NCI-H1417 treated with DMSO at 0.1 percent for 48 hours (cell line): ENCODE results near the gene SPTB.

Experiments
- DNase-seq: peaks from one replicate; lab custom pipeline; 2025; lab: John Stamatoyannopoulos, UW

SPTB gene

DNA sequence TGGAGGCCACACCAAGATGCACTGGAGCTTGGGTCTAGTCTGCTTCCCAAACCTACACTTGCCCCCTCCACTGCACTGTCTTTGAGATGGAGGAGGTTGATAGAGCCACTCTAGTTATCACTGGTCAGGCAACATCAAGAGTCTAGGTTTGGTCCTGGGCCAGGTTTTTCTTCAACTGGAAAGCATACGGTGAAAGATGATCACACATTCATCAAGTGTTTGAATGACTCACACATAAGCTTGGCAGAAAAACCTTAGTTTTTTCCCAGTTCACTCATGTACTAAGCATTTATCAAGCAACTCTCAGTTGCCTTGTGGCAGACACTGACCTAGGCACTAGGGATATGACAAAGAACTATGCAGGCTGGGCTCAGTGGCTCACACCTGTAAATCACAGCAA lies 91.0 kb downstream of the SPTB start:
- no peak for DNase-seq

DNA sequence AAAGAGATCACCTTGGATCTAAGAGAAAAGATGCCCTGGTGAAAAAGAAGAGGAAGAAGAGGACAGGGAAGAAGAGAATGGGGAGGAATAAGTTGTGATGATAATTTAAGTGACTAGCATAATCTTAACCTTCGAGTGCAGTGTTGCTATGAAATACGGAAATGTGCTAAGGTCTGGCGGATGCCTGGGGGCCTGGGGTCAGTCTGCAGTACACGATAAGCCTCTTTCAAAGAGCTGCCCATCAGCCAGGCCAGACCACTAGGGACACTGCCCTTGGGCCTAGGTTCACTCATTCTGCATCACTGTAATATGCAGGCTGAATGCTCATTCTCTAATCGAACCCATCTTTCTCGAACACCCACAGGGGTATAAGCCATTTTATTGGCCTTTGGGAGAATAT lies 92.1 kb downstream of the SPTB start:
- no peak for DNase-seq

DNA sequence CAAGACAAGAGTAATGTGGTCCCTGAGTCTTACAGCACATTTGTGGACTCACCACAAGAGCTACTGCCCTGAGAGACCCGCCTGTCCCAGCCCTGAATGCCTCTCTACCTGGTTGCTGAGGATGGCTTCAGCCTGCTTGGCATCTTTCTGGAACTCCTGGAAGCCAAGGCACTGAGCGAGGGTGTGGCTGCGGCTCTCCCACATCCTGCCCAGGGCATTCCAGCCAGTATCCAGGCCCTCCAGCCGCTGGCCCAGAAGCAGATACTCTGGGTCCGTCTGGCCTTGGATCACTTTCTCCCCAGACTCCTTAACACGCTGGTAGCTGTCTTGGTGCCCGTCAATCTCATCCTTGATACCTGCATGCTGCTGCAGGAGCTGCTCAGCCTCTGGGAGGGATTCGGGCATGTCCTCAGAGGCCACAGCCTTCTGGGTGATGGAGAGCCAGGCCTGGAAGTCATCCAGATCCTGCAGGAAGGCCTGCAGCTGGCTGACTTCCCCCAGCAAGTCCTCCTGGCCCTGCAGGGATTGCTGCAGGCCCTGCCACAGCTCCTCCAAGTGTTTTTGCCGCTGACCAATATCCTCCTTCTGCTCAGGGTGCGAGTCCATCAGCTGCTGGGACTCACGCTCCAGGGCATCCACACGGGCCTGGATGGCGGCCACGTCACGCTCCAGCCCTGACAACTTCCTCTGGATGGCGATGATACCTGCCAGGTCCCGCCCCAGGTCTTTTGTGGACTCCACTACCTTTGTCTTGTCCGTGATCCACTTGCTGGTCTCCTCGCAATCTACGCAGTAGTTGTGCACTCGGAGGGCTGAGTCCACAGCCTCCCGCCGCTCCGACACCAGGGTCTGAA lies 93.2 kb downstream of the SPTB start:
- DNase-seq, result no peak

DNA sequence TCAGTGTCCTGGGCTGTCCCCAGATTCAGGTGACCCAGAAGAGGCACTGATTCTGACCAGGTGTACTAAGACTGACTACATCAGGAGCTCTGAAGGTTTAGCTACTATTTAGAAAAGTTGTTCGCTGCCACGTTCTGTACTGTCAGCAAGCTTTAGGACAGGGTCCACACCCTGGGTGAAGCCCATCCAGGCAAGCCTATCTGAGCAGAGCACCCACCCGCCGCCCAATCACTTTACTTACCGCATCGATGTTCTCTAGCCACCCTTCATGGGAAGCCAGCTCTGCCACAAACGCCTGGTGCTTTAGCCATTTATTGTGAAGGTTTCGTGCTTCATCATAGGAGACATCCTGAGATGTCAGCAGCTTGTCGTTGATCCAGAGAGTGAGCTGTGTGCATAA lies 95.7 kb downstream of the SPTB start:
- no peak for DNase-seq

DNA sequence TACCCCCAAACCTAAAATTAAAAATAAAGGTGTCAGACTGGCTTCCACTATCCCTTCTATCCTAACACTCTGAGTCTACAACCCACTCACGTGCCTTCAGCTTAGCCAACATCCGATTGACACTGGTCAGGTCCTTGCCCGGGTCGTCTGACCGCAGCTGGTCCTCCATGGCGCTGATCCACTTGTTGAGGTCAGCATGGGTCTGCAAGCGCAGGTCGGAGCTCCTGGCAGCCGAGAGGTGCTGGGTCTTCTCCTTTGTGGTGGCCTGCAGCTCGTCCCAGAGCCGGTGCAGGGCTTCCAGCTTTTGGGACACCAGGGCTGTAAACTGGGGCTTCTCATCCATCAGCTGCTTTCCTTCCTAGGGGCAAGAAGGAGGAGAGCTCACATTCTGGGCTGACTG lies 97.5 kb downstream of the SPTB start:
- no peak for DNase-seq

DNA sequence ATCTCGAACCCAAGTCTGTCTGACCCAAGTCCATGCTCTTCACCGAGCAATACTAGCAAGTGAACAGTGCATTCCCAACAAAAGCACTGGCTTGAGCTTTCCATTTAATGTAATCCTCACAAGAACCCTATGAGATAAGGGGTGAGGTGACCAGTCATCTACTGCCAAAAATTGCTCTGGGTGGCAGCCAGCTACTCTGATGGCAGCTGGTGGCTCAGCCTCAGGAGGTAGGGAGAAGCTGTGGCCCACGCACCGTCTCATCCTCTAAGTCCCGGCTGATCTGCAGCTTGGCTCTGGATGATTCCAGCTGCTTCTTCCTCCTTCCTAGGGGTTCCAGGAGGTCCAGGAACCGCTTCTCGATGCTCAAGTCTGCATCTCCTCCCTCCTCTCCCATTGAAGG lies 100.2 kb downstream of the SPTB start:
- no peak for DNase-seq

DNA sequence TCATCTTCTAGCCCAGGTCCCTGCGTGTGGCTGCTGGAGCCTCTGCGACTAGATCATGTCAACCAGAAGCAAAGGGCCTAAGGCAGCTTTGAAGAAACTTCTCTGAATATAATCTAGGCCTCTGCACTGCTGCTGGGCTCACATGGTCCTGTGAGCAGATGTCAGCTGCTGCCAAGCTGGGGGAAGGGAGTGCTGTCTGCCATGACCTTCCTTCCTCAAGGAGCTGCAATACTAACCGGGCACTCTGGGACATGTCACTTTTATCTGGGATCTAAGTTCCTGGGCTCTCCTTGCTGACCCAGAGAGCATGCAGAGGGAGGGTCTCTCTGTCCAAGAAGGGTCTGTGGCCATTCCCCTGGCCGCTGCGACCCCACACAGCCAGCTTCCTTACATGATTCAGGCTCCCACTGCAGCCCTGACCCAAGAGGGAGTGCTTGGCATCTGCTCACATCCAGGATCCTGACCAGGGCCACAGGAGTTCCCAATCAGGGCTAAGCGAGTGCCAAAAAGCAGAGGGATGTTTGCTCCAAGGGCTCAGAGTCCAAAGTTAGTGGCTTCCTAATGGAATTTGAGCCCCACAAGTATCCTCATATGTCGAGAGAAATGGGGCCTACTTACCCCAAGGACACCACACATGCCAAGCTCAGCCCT lies 101.5 kb downstream of the SPTB start:
- no peak for DNase-seq

DNA sequence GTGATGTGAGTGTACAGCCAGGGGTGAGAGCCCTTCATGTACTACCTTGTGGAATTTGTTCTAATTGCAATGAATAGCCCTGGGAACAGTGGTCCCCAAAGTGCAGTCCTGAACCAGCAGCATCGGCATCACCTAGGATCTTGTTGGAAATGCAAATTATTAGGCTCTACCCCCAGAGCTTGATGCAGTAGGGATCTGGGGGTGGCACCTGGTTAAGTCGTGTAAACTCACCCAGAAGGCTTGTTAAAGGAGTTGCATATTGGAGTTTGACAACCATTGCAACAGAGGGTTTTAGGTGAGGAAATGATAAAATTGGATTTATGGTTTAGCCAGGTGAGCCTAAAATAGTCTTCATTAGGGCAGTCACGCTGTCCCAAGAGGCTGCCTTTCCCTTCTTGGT lies 102.2 kb downstream of the SPTB start:
- DNase-seq, result no peak

DNA sequence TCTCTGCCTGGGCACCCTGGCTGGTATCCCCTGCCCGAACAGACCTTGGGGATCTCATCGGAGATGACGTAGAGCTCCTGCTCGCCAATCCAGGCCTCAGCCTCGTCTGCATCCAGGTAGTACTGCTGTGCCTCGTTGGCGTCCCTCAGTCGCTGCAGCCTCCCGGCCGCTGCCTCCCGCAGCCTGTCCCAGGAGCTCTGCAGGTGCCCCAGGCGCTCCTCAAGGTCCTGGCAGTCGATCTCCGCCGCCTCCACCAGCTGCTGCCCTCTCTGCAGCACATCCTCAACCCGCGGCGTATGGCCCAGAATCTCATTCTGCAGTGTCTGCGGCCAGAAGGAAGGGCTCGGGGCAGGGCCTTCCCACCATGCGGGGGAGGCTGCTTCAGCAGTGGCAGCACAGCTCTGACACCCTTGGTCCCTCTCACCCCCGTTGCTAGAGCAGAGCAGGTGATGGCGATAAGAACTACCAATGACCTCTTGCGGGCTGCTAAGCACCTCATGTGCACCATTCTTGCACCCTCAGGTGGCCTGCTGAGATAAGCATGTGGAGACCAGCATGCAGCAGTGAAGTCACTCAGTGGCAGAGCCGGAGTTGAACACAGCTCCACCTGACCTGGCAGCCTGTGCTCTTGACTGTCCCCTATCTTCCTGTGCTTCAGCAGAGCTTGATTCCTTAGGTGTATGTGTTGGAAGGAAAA lies 104.5 kb downstream of the SPTB start:
- no peak for DNase-seq

DNA sequence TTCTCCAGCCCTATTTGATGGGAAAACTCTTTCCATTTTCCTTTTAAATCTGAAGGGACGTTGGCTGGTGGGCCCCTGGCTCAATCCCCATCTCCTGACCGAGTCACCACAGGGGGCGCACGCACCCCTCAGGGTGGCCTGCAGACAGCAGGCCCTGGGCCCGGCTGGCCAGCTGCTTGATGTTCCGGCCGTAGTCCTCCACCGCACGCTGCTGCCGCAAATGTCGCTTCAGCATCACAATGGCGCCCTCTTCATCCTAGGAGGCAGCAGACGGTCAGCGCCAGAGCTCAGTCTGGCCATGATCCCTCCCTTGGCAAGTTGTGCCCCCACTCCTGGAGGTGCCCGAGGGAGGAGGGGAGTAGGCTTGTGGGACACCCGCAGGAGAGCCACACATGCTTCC lies 105.4 kb downstream of the SPTB start:
- no peak for DNase-seq

DNA sequence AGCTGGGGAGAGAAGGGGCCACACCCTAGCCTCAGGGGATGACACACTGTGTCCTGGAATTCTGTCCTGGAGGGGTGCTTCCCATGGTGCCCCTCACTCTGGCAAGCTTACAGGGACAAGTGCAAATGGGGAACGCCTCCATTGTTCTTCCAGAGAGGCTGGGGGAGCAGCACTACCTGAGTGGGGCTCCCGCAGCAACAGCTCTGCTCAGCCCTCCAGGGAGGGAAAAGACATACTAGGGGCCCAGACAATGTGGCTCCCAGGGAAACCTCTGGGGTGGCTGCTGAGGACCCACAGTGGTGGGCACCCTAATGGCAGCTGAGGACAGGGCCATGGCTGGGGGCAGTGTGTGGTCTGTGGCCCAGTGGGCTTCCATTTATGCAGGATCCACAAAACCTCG lies 106.1 kb downstream of the SPTB start:
- no peak for DNase-seq

DNA sequence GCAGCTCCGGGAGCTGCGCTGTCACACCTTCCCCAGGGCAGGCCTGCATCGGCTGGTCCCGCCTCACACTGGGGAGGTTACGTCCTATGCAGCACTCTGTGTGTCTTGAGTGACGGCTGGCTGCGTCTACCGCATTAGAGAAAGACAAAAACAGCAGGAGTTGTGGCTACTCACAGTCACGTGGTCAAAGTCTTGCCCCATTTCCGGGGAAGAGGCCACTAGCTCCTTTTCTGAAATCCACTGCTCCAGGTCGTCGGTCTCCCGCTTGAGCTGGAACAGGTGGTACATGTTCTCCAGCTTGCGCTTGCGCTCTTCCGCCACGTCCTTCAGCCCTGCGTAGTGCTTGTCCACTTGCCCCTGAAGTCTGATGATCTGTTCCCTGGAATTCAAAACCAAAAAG lies 106.7 kb downstream of the SPTB start:
- no peak for DNase-seq

DNA sequence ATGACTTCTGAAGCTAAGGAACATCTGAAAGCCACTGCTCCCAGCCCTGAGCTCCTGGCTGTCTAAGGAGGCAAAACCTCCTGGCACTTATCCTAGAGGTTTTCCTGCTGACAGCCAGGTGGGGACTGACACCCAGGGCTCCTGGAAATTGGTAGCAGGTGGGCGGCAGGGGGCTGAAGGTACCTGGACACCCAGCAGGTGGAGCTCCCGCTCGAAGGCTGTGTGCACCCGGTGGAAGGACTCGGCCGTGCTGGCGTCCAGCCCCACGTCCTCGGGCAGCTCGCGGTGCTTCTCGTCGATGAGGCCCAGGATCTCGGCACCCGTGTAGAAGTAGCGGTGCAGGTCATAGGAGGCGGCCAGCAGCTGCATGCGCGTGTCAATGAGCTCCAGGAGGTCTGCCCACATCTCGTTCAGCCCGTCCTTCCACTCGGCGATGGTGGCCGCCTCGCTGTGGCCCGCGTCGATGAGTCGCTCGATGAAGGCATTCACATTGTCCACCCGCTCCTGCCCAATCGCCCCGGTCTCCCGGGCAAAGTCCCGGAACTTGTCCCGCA lies 107.2 kb downstream of the SPTB start:
- no peak for DNase-seq

DNA sequence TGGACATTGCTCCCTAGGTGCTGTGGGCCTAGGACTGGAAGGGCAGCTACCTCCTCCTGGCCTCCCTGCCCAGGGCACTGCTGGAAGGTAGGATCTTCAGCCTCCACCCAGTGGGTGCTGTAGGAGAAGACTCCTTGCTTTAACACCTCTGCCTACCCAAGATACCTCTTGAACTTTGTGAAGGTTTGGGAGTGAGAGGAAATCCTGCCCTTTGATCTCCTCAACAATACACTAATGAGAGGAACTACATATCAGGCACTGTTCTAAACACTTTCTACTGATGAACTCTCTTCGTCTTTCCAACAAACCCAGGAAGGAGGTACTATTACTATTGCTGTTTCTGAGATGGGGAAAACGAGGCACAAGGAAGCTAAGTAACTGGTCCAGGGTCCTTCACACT lies 108.5 kb downstream of the SPTB start:
- DNase-seq, result no peak

DNA sequence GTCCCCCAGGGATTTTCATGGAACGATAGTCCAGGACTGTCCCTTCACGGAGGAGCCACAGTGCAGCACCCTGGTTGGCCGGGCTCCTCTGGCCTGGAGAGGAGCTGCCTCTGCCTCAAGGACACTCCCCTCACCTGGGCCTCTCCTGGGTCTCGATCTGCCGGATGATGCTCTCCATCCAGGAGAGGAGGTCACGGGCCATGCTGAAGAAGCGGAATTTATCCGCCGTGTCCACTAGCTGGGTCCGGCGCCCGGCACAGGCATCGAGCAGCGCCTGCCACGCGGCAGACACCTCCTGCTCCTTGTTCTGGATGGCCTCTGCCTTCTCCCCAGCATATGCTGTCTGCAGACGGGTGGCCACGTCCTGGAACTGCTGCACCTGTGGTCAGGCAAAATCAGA lies 109.0 kb downstream of the SPTB start:
- no peak for DNase-seq

DNA sequence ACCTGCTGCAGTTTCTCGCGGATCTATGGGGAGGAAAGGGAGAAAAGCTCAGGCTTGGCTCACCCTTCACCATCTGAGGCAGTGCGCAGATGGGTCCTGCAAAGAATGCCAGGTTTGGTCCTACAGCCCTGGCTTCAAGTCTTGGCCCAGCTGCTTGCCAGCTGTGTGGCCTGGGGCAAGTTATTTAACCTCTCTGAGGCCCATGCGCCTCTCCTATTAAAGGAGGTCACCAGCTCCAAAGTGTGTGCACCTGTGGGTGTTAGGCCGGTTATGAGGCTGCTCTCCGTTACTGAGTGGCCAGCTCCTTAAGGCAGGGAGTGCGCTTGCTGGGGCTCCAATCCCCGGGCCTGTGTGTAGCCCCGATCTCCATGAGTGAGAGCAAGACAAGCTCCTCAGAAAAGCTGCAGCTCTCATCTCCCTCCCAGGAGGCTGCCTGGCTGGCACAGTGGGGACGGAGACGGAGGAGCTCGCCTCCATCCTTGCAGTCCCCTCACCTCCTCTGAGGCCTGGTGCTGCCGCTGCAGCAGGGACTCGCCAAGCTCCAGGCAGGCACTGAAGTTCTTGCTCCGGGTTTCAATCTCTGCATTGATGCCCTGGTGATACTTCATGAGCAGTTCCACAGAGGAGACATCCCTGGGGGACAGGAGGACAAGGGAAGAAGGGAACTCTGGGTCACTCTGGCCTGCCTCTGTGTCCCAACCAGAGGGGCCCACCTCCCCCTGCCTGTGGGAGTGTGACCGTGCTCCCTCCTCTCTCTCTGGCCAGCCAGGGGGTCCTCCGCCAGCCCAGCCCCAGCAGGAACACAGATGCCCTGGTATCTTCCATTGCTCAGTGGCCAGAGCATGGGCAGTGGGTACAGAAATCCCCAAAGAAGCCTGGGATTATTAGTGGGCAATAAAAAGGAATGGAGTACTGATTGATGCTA lies 110.3 kb downstream of the SPTB start:
- DNase-seq, result no peak

DNA sequence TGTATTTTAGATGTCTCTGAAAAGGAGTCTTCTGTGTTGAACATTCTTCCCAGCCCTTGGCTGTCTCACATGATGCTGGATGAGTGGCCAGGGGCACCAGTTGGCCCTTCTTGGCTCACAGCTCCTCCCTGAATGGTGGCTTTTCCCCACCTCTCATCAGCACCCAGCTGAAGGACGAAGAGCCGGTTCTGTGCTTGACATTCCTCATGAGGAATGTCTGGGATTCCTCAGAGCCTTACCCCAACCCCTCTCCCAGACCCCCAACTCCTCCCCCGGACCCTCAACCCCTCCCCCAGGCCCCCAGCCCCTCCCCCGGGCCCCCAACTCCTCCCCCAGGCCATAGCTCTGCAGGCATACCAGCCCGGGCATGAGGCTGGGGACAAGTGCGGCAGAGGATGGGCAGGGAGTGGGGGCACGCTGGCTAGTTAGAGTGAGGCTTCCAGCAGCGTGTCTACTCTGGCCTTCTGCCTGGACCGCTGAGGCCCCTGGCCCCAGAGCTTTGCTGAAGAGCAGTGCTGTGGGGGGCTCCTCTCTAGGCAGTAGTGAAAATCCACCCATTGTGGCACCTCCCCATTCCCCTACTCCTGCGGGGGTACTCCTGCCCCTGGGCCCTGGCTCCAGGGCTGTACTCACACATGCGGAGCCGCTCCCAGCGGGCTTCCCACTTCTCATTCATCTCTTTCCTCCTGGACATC lies 111.2 kb downstream of the SPTB start:
- no peak for DNase-seq

DNA sequence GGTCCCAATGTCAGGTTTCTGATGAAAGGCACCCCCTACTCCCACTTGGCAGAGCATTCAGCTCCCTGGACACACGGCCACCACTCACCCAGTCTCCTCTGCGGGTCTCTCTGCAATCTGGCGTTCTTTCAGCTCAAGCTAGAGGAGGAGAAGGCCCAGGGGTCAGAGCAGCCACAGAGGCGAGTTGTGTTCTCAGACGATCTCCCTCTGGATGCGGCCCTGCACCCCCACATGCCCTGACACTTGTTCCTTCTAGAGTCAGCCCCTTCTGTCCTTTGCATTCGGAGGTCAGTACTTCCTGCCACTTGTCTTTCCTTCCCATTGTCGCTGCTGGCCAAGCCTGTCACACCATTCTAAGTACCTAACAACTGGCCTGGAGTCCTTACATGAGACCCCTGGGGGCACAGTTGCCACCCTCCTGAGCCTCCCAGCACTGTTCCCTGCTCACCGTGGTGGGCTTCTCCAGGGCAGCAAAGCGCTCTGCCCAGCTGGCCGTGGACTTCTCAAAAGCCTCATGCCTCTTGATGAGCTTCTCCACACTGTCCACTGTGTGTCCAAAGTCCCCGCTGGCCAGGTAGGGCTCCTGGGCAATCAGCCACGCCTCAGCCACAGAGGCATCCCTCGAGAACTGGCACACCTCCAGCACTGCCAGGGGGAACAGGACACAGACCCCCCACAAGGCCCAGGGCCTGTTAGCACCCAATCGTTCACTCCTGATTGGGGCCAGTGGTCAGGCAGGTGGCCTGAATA lies 112.3 kb downstream of the SPTB start:
- no peak for DNase-seq

DNA sequence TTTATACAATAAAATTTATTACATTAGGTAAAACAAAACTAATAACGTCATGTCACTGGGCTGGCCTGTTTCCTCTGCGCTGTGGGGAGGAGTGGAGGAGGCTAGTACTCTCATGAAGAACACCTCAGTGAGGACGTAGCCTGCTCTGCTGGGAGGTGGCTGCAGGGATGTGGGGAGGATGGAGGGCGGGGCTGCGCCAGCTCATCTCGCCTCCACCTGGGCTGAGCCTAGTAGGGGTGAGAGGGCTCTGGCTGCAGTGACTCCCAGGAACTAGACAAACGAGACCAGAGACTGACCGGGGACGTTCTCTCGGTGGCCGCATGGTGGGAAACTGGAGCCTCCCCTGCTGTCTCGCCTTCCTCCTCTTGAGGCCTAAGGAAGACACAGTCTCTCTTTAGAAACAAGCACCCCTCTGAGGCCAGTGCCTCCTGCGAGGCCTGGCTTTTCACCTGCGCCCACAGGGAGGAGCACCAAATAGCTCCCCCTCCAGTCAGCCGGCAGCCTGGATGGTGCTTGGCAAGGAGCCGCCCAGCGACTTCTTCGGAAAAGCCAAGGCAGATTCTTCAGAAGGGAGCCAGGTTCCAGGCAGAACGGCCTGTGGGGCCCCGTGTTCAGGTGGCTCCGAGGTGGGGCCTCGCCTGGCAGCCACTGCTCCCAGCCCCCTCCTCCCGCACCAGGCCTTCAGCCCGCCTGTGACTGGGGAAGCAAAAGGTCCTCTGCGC lies 113.1 kb downstream of the SPTB start:
- no peak for DNase-seq
